ENCODE data around the gene MICAL2. TPM values are rescaled to one million over a fixed set of nuclear protein-coding genes. Genes with fewer than 3 reads are reported as not detected.

Gene MICAL2
- total RNA-seq, 1 donor from 2014 or later = 104 TPM

DNA sequence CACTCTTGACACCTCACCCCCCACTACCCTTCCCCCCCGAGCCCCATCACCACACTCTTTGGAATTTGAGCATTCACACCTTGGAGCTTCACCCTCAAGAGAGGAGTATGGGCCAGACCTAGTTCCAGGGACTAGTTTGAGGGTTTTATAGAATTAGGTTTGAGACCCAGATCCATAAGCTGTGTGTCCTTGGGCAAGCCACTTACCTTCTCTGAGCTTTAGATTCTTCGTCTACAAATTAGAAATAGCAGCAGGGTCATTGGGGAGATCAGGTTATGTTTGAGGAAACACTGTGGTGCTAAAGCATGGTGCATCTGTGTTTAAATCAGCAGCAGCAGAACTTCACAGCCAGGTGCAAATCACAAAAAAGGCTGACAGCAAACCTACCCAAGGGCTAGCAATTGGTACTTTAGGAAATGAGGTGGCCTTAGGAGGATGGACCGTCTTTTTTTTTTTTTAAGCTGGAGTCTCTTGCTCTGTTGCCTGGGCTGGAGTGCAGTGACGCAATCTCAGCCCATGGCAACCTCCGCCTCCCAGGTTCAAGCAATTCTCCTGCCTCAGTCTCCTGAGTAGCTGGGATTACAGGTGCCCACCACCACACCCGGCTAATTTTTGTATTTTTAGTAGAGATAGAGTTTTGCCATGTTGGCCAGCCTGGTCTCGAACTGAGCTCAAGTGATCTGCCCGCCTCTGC, 114.8 kb downstream of the MICAL2 start:
- TF ChIP-seq, protein P1, sequence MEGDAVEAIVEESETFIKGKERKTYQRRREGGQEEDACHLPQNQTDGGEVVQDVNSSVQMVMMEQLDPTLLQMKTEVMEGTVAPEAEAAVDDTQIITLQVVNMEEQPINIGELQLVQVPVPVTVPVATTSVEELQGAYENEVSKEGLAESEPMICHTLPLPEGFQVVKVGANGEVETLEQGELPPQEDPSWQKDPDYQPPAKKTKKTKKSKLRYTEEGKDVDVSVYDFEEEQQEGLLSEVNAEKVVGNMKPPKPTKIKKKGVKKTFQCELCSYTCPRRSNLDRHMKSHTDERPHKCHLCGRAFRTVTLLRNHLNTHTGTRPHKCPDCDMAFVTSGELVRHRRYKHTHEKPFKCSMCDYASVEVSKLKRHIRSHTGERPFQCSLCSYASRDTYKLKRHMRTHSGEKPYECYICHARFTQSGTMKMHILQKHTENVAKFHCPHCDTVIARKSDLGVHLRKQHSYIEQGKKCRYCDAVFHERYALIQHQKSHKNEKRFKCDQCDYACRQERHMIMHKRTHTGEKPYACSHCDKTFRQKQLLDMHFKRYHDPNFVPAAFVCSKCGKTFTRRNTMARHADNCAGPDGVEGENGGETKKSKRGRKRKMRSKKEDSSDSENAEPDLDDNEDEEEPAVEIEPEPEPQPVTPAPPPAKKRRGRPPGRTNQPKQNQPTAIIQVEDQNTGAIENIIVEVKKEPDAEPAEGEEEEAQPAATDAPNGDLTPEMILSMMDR (conservative IDR thresholded peaks at IDR 0.05; ENCODE audit: low read depth, low read length) = no peak
- no peak overlapping the region for H3K4me3 ChIP-seq (ENCODE audit: low read depth, low read length)
- DNase-seq (ENCODE audit: low read depth) = no peak

DNA sequence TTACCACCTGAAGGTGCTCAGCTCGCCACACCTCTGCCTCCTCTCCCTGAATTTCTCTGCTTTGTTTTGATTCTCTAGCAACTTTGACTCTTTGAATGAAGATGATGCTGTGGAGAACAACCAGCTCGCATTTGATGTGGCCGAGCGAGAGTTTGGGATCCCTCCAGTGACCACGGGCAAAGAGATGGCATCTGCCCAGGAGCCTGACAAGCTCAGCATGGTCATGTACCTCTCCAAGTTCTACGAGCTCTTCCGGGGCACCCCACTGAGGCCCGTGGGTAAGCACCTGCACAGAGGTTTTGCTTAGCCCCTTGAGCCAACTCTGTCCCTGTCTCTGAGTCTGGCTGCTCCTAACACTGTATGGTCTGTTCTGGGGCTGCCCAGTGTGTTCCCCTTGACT, 115.7 kb downstream of the MICAL2 start:
- H3K4me3 ChIP-seq (ENCODE audit: low read depth, low read length) = no peak overlapping the region
- DNase-seq (ENCODE audit: low read depth) = no peak

DNA sequence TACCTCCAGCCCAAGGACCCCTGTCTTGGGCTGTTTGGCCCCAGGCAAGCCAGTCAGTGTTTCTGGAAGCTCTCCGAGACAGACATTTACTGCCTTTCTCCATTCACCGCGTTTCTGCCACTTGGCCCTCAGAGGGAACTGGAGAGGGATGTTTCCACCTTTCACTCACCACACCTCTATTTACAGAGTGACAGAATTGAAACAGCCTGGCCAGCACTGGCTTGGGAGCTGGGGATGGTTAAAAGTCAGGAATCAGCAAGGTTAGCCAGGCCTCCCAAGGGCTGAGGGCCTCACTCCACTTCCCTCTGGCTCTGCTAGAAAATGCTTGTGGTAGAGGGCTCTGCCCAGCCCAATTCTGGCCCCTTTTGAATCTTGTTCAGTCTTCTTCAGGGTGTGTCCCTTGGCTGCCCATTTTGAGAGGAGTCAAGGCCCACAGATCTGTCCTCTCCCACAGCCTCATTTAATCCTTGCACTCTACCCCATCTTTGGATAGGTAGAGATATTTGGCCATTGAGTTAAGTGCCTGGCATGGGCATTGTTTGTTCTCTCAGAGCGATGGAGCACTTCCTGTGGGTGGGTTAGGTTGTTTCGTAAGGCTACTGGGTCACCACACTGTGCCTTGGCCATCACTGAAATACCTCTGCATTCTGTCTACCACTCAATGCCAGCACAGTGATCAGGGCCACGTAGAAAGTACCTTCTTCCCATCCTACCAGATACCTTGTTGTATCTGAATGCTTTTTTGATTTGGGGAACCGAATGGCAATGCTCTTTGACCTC, 119.2 kb downstream of the MICAL2 start:
- H3K4me3 ChIP-seq (ENCODE audit: low read depth, low read length) = no peak overlapping the region
- TF ChIP-seq, protein P1 (conservative IDR thresholded peaks at IDR 0.05; ENCODE audit: low read depth, low read length) = no peak
- no peak for DNase-seq (ENCODE audit: low read depth)

More for the DNA sequence above, 115.7 kb downstream of the MICAL2 start:
- TF ChIP-seq, protein P1 (conservative IDR thresholded peaks at IDR 0.05; ENCODE audit: low read depth, low read length) = no peak

DNA sequence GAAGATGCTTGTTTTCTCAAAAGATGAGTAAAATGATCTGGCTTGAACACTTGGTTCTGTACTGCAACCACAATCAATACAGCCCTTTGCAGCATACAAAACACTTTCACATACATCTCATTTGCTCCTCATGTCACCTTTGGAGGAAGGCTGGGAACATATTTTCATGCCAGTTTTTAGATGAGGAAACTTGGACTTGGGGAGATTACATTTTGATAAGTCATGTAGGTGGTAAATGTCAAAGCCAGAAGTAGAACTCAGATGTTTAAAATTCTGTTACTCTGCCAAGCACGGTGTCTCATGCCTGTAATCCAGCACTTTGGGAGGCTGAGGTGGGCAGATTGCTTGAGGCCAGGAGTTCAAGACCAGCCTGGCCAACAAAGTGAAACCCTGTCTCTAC, 121.8 kb downstream of the MICAL2 start:
- no peak for DNase-seq (ENCODE audit: low read depth)
- no peak overlapping the region for H3K4me3 ChIP-seq (ENCODE audit: low read depth, low read length)
- TF ChIP-seq, protein P1 (conservative IDR thresholded peaks at IDR 0.05; ENCODE audit: low read depth, low read length) = no peak

DNA sequence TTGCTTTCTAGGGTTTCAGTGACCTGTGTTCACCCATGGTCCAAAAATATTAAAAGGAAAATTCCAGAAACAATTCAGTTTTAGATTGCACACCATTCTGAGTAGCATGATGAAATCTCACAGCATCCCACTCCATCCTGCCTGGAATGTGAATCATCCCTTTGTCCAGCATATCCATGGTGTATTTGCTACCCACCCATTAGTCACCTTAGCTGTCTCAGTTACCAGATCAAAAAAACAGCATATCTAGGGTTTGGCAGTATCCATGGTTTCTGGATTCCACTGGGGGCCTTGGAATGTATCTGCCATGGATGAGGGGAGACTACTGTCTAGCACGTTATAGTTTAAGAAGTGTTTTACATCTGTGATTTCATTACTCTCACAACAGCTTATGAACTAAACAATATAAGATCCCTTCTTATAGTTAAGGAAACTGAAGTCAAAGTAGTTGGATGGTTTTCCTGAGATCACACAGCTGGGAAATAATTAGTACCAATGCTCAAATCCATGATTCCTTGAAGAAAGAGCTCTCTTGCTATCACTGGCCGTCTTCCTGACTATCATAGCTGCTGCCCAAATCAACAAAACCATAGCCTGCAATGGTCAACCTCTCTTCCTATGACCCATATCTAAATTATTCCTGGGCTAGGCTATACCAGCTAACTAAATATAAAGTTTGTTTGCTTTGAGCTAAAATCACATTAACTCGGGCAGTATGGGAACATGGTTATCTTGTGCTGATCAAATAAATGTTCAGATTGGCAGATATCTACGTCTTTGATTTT, 122.6 kb downstream of the MICAL2 start:
- DNase-seq (ENCODE audit: low read depth) = peak; percentile 64
- no peak overlapping the region for H3K4me3 ChIP-seq (ENCODE audit: low read depth, low read length)
- TF ChIP-seq, protein P1 (conservative IDR thresholded peaks at IDR 0.05; ENCODE audit: low read depth, low read length) = no peak

DNA sequence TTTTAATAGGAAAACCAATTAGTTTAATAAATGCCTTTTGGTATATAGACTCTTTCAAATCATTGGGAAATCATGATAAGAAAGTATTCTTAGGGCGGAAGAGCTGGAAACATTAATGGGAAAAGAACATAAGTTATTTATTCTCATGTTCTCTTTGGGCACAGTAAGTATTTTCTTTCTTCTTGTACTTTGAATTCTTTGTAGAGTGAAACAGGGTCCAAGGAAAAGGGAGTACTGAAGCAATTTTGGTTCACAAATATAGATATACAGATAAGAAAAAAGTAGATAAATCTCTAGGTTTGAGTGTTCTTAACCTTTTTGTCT, 123.2 kb downstream of the MICAL2 start:
- no peak overlapping the region for H3K4me3 ChIP-seq (ENCODE audit: low read depth, low read length)
- TF ChIP-seq, protein P1 (conservative IDR thresholded peaks at IDR 0.05; ENCODE audit: low read depth, low read length) = no peak
- DNase-seq (ENCODE audit: low read depth) = no peak
